Ascending aorta (tissue), 2 donors: ENCODE measurements around the gene TRIP11. TPM values are rescaled to one million over a fixed set of nuclear protein-coding genes. Genes with fewer than 3 reads are reported as not detected.

ENCODE experiments used
- DNase-seq, 2 donors: peaks; one replicate each; pipeline ENCODE4 v3.0.0-alpha.2; 2019; ENCODE audit warnings: low spot score in 2 of 2
- H3K27ac ChIP-seq, 2 donors: fragments of 200-600 bp; sonication (generic); one replicate each; pipeline ENCODE4 v1.5.1; 2016 to 2017; ENCODE audit warnings: mild to moderate bottlenecking in 1 of 2
- H3K27me3 ChIP-seq: fragments of 200-600 bp; sonication (generic); one replicate; pipeline ENCODE4 v1.5.1; 2017
- H3K36me3 ChIP-seq, 2 donors: fragments of 200-600 bp; sonication (generic); one replicate each; pipeline ENCODE4 v1.5.1; 2016
- H3K4me1 ChIP-seq, 2 donors: fragments of 200-600 bp; sonication (generic); one replicate each; pipeline ENCODE4 v1.5.1; 2016 to 2017; ENCODE audit warnings: mild to moderate bottlenecking in 1 of 2
- H3K4me3 ChIP-seq, 2 donors: fragments of 200-600 bp; sonication (generic); one replicate each; pipeline ENCODE4 v1.5.1; 2016 to 2017; ENCODE audit warnings: mild to moderate bottlenecking in 1 of 2
- H3K9me3 ChIP-seq, 2 donors: fragments of 200-600 bp; sonication (generic); one replicate each; pipeline ENCODE4 v1.5.1; 2016
- intact Hi-C: fragments of 100-400 bp; cut with DNase I; formaldehyde crosslinking; loops from one replicate; pipeline ENCODE4 v1.15.1; 2023
- total RNA-seq: library from RNA; depleted of rRNA; stranded (reverse); fragments of >200 nt; gene quantifications from one replicate; pipeline ENCODE4 v1.1.0, GENCODE V29; 2016
- TF ChIP-seq, protein P1 (sequence below), 3 experiments: fragments of 200-600 bp in 2 of 3; fragments of 450-650 bp in 1 of 3; sonication (generic) in 2 of 3; IDR thresholded peaks; one replicate each; pipeline ENCODE4 v1.5.1; 2016 to 2019; ENCODE audit warnings: antibody characterized with exemption in 3 of 3, mild to moderate bottlenecking in 1 of 3, moderate library complexity in 1 of 3

Gene TRIP11
- total RNA-seq, 1 donor from 2014 or later, result 8.8 TPM

- intact Hi-C loops, result no loop called here
- Histone ChIP-seq H3K27me3 (no peaks in the 10 kb centered on the region), H3K27ac (peak overlapping the region; percentile 22 to 53), H3K4me1 (peaks cover 2 to 37% of the 10 kb centered on the region in 2 donors), H3K9me3 (no peaks in the 10 kb centered on the region), H3K4me3 (peak overlapping the region in 1 of 2 donors; percentile 9), H3K36me3 (peaks cover 2 to 3% of the 10 kb centered on the region in 2 donors)
- no peak for DNase-seq
- TF ChIP-seq, protein P1, sequence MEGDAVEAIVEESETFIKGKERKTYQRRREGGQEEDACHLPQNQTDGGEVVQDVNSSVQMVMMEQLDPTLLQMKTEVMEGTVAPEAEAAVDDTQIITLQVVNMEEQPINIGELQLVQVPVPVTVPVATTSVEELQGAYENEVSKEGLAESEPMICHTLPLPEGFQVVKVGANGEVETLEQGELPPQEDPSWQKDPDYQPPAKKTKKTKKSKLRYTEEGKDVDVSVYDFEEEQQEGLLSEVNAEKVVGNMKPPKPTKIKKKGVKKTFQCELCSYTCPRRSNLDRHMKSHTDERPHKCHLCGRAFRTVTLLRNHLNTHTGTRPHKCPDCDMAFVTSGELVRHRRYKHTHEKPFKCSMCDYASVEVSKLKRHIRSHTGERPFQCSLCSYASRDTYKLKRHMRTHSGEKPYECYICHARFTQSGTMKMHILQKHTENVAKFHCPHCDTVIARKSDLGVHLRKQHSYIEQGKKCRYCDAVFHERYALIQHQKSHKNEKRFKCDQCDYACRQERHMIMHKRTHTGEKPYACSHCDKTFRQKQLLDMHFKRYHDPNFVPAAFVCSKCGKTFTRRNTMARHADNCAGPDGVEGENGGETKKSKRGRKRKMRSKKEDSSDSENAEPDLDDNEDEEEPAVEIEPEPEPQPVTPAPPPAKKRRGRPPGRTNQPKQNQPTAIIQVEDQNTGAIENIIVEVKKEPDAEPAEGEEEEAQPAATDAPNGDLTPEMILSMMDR (IDR thresholded peaks at IDR 0.05), result no peak
These were observed 54.2 kb downstream of the TRIP11 start for GRCh38 chr14:91985521-91986255.

DNA sequence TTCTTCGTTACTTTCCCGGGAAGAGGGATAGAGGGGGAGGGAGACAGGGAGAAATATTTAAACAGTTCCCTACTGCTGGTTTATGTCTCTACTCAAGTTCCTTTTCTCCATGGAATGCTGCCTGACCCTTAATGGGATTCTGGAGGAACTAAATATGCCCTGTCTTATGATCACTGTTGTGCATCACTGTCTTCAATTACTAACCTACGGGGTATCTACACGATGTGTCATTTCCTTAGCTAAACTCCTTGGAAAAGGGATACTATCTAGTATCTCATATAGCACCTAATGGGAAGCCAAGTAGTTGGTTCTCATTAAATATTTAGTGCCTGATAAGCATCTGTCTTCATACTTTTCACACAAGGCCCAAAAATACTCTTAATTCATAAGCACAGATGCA, 54.9 kb downstream of the TRIP11 start:
- H3K4me3 ChIP-seq, result peak overlapping the region in 1 of 2 donors; percentile 9
- no peaks in the 10 kb centered on the region for H3K27me3 ChIP-seq
- peak overlapping the region; percentile 22 to 53 for H3K27ac ChIP-seq
- intact Hi-C loops, result no loop called here
- no peaks in the 10 kb centered on the region for H3K9me3 ChIP-seq
- H3K4me1 ChIP-seq, result peaks cover 5 to 41% of the 10 kb centered on the region in 2 donors
- peaks cover 0 to 2% of the 10 kb centered on the region in 2 donors for H3K36me3 ChIP-seq
- DNase-seq, result no peak
- TF ChIP-seq, protein P1 (IDR thresholded peaks at IDR 0.05), result no peak

DNA sequence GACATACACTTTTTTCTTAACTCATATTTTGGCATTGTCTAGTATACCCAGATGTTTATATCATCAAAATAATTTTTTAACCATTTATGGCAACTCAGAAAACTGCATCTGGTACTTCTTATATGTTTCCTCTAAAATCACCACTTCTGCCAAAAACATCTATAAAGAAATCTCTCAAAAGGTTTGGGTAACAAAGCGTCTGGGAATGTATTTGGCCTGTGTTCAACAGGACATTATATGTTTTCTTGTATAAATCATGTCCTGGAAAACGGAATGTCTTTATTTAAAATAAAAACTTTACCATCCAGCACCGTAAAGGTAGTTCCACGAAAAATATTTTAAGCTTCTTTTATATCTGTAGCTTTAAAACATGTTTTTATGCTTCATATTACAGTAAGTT, 56.3 kb downstream of the TRIP11 start:
- Histone ChIP-seq H3K27me3 (no peaks in the 10 kb centered on the region), H3K9me3 (no peaks in the 10 kb centered on the region), H3K4me1 (peaks cover 8 to 50% of the 10 kb centered on the region in 2 donors), H3K36me3 (no peaks in the 10 kb centered on the region), H3K27ac (no peak overlapping the region), H3K4me3 (no peak overlapping the region)
- TF ChIP-seq, protein P1 (IDR thresholded peaks at IDR 0.05), result no peak
- intact Hi-C loops, result loop anchor here (5.0 kb wide), 1 partner anchor 86 kb away; no protein-coding TSS in a partner anchor
- DNase-seq, result no peak

DNA sequence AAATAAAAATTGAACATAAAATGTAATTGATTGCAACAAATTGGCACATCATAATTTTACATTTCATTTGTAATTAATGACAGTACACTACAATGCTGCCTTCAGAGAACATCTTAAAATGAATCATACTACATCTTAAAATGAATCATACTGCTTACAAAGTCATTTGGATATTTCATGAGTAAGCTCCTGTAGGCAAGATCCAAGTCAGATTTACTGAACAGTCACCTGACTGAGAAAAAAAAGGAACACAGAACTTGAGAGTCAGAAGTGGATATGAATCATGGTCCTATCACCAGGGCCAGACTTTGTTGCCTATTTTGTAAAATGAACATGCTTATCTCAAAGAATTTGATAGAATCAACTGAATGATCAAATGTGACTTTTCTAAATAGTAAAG, 59.7 kb downstream of the TRIP11 start:
- H3K9me3 ChIP-seq, result no peaks in the 10 kb centered on the region
- no peak overlapping the region for H3K4me3 ChIP-seq
- no peaks in the 10 kb centered on the region for H3K36me3 ChIP-seq
- H3K27ac ChIP-seq, result peak overlapping the region; percentile 45 to 62
- no peaks in the 10 kb centered on the region for H3K27me3 ChIP-seq
- peaks cover 11 to 48% of the 10 kb centered on the region in 2 donors for H3K4me1 ChIP-seq
- no peak for DNase-seq
- intact Hi-C loops, result loop anchor here (2.0 to 5.0 kb wide), 2 partner anchors 33 to 83 kb away; partner anchors contain the start of gene FBLN5
- TF ChIP-seq, protein P1 (IDR thresholded peaks at IDR 0.05), result no peak

DNA sequence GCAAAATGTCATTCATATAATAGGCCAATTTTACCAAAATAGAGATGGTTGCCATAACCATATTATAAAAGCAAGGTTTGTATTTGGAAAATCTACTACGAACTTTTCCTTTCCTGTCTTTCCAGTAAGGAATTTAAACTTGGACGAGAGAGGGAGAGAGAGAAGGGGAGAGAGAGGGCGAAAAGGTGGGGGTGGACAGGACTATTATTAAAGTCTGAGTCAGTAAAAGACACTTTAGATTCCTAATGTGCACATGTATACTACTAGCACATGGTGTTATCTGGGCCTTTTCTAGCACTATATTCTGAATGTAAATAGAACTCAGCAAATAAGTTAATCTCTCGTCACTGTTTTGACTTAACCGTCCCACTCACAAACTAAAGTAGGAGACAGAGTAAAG, 62.0 kb downstream of the TRIP11 start:
- TF ChIP-seq, protein P1 (IDR thresholded peaks at IDR 0.05), result no peak
- peak overlapping the region; percentile 2 to 43 for H3K27ac ChIP-seq
- H3K4me1 ChIP-seq, result peaks cover 11 to 29% of the 10 kb centered on the region in 2 donors
- no peaks in the 10 kb centered on the region for H3K27me3 ChIP-seq
- no peak overlapping the region for H3K4me3 ChIP-seq
- H3K36me3 ChIP-seq, result peaks cover 14 to 15% of the 10 kb centered on the region in 2 donors
- no peaks in the 10 kb centered on the region for H3K9me3 ChIP-seq
- DNase-seq, result no peak
- intact Hi-C loops, result no loop called here
